ENCODE data around the gene ST3GAL5. TPM values are rescaled to one million over a fixed set of nuclear protein-coding genes. Genes with fewer than 3 reads are reported as not detected.

Gene ST3GAL5
- total and polyA plus RNA-seq, 12 donors = 2.0 to 11.8 (median 3.8) TPM

DNA sequence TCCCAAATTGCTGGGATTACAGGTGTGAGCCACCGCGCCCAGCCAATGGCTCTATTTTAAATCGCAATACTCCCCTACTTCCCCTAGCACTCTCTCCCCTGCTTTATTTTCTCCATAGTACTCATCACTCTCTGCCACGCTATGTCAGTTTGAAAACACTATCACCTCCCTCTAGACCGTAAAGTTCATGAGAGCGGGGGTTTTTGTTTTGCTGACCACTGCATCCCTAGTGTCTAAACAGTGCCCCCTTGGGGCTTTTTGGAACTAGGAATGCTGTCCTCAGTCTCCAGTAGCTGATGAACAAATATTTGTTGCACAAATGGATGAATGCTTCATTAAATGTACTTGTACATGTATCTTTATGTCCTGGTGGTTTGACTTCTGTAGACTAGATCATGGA, 90.9 kb downstream of the ST3GAL5 start:
- 60% methylated on average over 6 of the region's 6 CpGs for WGBS, 2 donors
- peak; percentile 18 to 74 (median 48) for ATAC-seq
- TF ChIP-seq, protein P1, sequence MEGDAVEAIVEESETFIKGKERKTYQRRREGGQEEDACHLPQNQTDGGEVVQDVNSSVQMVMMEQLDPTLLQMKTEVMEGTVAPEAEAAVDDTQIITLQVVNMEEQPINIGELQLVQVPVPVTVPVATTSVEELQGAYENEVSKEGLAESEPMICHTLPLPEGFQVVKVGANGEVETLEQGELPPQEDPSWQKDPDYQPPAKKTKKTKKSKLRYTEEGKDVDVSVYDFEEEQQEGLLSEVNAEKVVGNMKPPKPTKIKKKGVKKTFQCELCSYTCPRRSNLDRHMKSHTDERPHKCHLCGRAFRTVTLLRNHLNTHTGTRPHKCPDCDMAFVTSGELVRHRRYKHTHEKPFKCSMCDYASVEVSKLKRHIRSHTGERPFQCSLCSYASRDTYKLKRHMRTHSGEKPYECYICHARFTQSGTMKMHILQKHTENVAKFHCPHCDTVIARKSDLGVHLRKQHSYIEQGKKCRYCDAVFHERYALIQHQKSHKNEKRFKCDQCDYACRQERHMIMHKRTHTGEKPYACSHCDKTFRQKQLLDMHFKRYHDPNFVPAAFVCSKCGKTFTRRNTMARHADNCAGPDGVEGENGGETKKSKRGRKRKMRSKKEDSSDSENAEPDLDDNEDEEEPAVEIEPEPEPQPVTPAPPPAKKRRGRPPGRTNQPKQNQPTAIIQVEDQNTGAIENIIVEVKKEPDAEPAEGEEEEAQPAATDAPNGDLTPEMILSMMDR (IDR thresholded peaks at IDR 0.05) = peak; percentile 32 to 76 (median 60)
- H3K27ac ChIP-seq = peak overlapping the region in 4 of 10 donors; percentile 4 to 79 (median 71)
- no peak overlapping the region for H3K4me3 ChIP-seq
- no peaks in the 10 kb centered on the region for H3K27me3 ChIP-seq
- intact Hi-C loops (cut with DNase I) = loop anchor here in 9 of 10 donors (1.0 to 5.0 kb wide), 6 partner anchors 25 to 70 kb away; partner anchors contain the start of gene ATOH8 (in 5 of the 9)
- H3K36me3 ChIP-seq = no peaks in the 10 kb centered on the region
- DNase-seq = no peak
- H3K9me3 ChIP-seq = peaks cover 0 to 15% (median 4%) of the 10 kb centered on the region in 11 donors
- H3K4me1 ChIP-seq = peaks cover 30 to 67% (median 50%) of the 10 kb centered on the region in 9 donors

DNA sequence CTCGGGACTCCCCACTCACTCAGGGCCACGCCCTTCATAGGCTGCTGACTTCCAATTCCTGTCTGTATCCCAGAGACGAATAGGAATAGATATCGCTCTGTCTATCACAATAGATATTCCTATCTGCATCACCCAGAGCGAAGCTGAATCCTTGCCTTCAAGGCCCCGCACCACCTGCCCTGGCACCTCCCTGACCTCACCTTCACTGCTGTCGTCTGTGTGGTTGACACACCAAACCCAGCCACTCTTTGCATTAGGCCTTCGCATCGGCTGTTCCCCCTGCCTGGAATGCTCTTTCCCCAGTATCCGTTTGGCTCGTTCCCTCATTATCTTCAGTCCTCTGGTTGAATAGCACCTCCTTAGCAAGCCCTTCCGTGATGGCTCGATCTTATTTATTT, 91.5 kb downstream of the ST3GAL5 start:
- H3K36me3 ChIP-seq = no peaks in the 10 kb centered on the region
- DNase-seq = no peak
- TF ChIP-seq, protein P1 (IDR thresholded peaks at IDR 0.05) = no peak
- 88 to 90% methylated on average over 13 of the region's 13 CpGs for WGBS, 2 donors
- H3K27ac ChIP-seq = peak overlapping the region in 8 of 10 donors; percentile 23 to 79 (median 70)
- peak in 1 of 8 donors; percentile 3 for ATAC-seq
- H3K4me3 ChIP-seq = no peak overlapping the region
- intact Hi-C loops (cut with DNase I) = loop anchor here in 7 of 10 donors (1.0 to 5.0 kb wide), 5 partner anchors 24 to 65 kb away; partner anchors contain the start of gene ATOH8 (in 5 of the 7)
- H3K27me3 ChIP-seq = no peaks in the 10 kb centered on the region
- peaks cover 0 to 15% (median 4%) of the 10 kb centered on the region in 11 donors for H3K9me3 ChIP-seq
- H3K4me1 ChIP-seq = peaks cover 36 to 74% (median 57%) of the 10 kb centered on the region in 9 donors

DNA sequence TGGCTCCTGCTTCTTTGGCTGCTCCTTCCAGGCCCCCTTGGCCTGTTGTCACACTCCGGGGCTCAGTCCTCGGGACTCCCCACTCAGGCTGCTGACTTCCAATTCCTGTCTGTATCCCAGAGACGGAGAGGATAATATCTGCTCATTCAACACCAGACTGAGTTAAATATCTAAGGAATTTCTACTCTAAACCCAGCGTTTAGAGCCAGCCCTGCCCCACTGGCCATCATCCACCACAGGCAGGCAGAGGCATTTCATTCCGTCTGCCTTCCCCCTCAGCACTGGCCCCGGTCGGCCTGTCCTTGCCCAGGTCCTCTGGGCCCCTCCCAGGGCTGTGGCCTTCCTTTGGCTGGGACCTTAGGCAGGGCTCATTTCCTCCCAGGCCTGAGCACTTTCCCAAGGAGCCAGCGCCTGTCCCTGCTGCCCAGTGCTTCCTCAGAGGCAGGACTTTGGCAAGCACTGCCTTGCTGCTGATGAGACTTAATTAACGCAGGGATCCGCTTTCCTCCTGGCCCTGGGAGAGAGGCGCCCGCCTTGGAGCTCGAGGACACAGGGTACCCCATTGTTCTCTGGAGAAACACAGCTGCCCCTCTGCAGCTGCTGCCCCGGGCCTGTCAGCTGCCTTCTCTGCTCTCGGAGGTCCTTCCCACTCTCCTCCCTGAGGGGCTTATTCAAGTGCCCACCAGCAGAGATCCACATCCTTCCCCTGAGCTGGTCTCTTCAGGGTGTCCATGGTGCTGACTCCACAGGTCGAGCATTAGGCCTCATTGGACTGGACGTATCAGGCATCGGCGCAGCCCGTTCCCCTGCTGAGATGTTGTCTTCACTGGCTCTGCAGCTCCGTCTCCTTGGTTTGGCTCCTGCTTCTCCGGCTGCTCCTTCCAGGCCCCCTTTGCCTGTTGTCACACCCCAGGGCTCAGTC, 92.2 kb downstream of the ST3GAL5 start:
- TF ChIP-seq, protein P1 (IDR thresholded peaks at IDR 0.05) = no peak
- WGBS, 2 donors = 47 to 63% methylated on average over 22 of the region's 22 CpGs
- Histone ChIP-seq H3K4me1 (peaks cover 37 to 80% (median 63%) of the 10 kb centered on the region in 9 donors), H3K27me3 (no peaks in the 10 kb centered on the region), H3K27ac (peak overlapping the region; percentile 23 to 79 (median 64)), H3K36me3 (no peaks in the 10 kb centered on the region), H3K9me3 (peaks cover 0 to 12% (median 4%) of the 10 kb centered on the region in 11 donors), H3K4me3 (peak overlapping the region in 2 of 10 donors; percentile 7 to 9)
- ATAC-seq = peak; percentile 41 to 80 (median 72)
- intact Hi-C loops (cut with DNase I) = loop anchor here in 7 of 10 donors (1.0 to 5.0 kb wide), 5 partner anchors 24 to 64 kb away; partner anchors contain the start of gene ATOH8 (in 5 of the 7)
- peak in 1 of 2 donors; percentile 63 for DNase-seq

DNA sequence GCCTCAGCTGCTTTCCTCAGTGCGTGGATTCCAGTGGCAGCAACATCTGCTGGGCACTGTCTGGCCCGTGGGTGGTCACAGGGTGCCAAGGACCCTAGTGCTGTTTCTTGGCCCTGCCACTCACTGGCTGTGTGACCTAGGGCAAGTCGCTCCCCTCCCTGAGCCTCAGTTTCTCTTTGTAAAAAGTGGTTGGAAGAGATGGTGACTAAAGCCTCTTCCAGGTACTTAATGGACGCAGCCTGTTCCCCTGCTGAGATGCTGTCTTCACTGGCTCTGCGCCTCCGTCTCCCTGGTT, 92.8 kb downstream of the ST3GAL5 start:
- H3K9me3 ChIP-seq = peaks cover 0 to 6% (median 2%) of the 10 kb centered on the region in 11 donors
- intact Hi-C loops (cut with DNase I) = loop anchor here in 7 of 10 donors (2.0 to 5.0 kb wide), 4 partner anchors 23 to 64 kb away; partner anchors contain the start of gene ATOH8 (in 5 of the 7)
- H3K27me3 ChIP-seq = no peaks in the 10 kb centered on the region
- H3K36me3 ChIP-seq = peaks cover 0 to under 1% (median 0%) of the 10 kb centered on the region in 9 donors
- peaks cover 37 to 85% (median 67%) of the 10 kb centered on the region in 9 donors for H3K4me1 ChIP-seq
- DNase-seq (no peak), ATAC-seq (no peak)
- TF ChIP-seq, protein P1 (IDR thresholded peaks at IDR 0.05) = no peak
- WGBS, 2 donors = 65 to 67% methylated on average over 6 of the region's 6 CpGs
- H3K27ac ChIP-seq = peak overlapping the region; percentile 23 to 79 (median 64)
- H3K4me3 ChIP-seq = peak overlapping the region in 2 of 10 donors; percentile 7 to 9

Measured in heart right ventricle (tissue), 16 donors.